Smooth muscle cell (in vitro differentiated cells): ENCODE data around the gene OR3A2. TPM values are rescaled to one million over a fixed set of nuclear protein-coding genes. Genes with fewer than 3 reads are reported as not detected.

Source experiments
- DNase-seq: peaks from one replicate; lab custom pipeline; 2025; ENCODE audit not compliant: unreplicated experiment; lab: John Stamatoyannopoulos, UW
- H2AFZ ChIP-seq: fragments of 200-600 bp; sonication (generic); 2 replicates; pipeline ENCODE4 v1.6.0; 2016; ENCODE audit warnings: antibody characterized with exemption, low read depth, mild to moderate bottlenecking
- H3F3A ChIP-seq: fragments of 200-600 bp; sonication (generic); 2 replicates; pipeline ENCODE4 v1.6.0; 2017; ENCODE audit warnings: antibody characterized with exemption, low read depth
- H3K27ac ChIP-seq: fragments of 200-600 bp; sonication (generic); 2 replicates; pipeline ENCODE4 v1.5.1; 2016; ENCODE audit warnings: low read depth, mild to moderate bottlenecking
- H3K27me3 ChIP-seq: fragments of 200-600 bp; sonication (generic); 2 replicates; pipeline ENCODE4 v1.6.1; 2016; ENCODE audit warnings: low read depth, mild to moderate bottlenecking
- H3K36me3 ChIP-seq: fragments of 200-600 bp; sonication (generic); 2 replicates; pipeline ENCODE4 v1.5.1; 2016; ENCODE audit warnings: low read depth
- H3K4me1 ChIP-seq: fragments of 200-600 bp; sonication (generic); 2 replicates; pipeline ENCODE4 v1.5.1; 2016; ENCODE audit warnings: low read depth
- H3K4me2 ChIP-seq: fragments of 200-600 bp; sonication (generic); 2 replicates; pipeline ENCODE4 v1.6.0; 2016; ENCODE audit warnings: mild to moderate bottlenecking
- H3K4me3 ChIP-seq: fragments of 200-600 bp; sonication (generic); 2 replicates; pipeline ENCODE4 v1.5.1; 2016; ENCODE audit warnings: mild to moderate bottlenecking
- H3K79me2 ChIP-seq: fragments of 200-600 bp; sonication (generic); 2 replicates; pipeline ENCODE4 v1.6.0; 2016; ENCODE audit warnings: low read depth, mild to moderate bottlenecking
- H3K9ac ChIP-seq: fragments of 200-600 bp; sonication (generic); 2 replicates; pipeline ENCODE4 v1.6.0; 2016; ENCODE audit warnings: low read depth
- H3K9me3 ChIP-seq: fragments of 200-600 bp; sonication (generic); replicated peaks from 2 replicates; pipeline ENCODE4 v1.5.1; 2016; ENCODE audit warnings: low read depth
- H4K20me1 ChIP-seq: fragments of 200-600 bp; sonication (generic); 2 replicates; pipeline ENCODE4 v1.6.0; 2016; ENCODE audit warnings: low read depth
- CTCF ChIP-seq: fragments of 200-600 bp; sonication (generic); IDR thresholded peaks from 2 replicates; pipeline ENCODE4 v1.5.1; 2017; ENCODE audit warnings: borderline replicate concordance, mild to moderate bottlenecking, antibody characterized with exemption; ENCODE audit not compliant: insufficient read depth, poor library complexity, severe bottlenecking
- WGBS: methylation state at CpG from one replicate; pipeline ENCODE4 v1.1.7; 2016; ENCODE audit warnings: low lambda C conversion rate; 5-methylcytosine and 5-hydroxymethylcytosine counted together
- polyA plus RNA-seq: library from polyadenylated mRNA; unstranded; fragments of >200 nt; fragmentation: Nextera tagmentation; extraction: Ambion mirVana; gene quantifications from 2 replicates; pipeline ENCODE4 v1.2.1, GENCODE V29; 2016
- total RNA-seq: library from RNA; depleted of rRNA; stranded (reverse); fragments of >200 nt; gene quantifications from 2 replicates; pipeline ENCODE4 v1.2.3, GENCODE V29; 2014

Gene OR3A2
- total and polyA plus RNA-seq, 2 experiments from 2014 or later = not detected

- WGBS = 67% methylated on average over 5 of the region's 5 CpGs
- TF ChIP-seq CTCF = no peak
- DNase-seq = no peak
Observed at GRCh38 chr17:3271072-3271848, 114.8 kb downstream of the OR3A2 start.

GRCh38 chr17:3260600-3260999, 125.5 kb downstream of the OR3A2 start:
- Histone ChIP-seq H4K20me1 (no peaks in the 10 kb centered on the region), H3K36me3 (no peaks in the 10 kb centered on the region), H3K4me2 (no peak overlapping the region), H2AFZ (no peak overlapping the region), H3K4me3 (no peak overlapping the region), H3K9me3 (no peaks in the 10 kb centered on the region), H3K9ac (no peak overlapping the region), H3K27ac (no peak overlapping the region), H3F3A (no peaks in the 10 kb centered on the region), H3K4me1 (no peaks in the 10 kb centered on the region), H3K27me3 (no peaks in the 10 kb centered on the region), H3K79me2 (no peaks in the 10 kb centered on the region)
- TF ChIP-seq CTCF = no peak
- no peak for DNase-seq
- WGBS = 81% methylated on average over 10 of the region's 13 CpGs

More at GRCh38 chr17:3271072-3271848, 114.8 kb downstream of the OR3A2 start:
- Histone ChIP-seq H3K79me2 (no peaks in the 10 kb centered on the region), H3K9ac (no peak overlapping the region), H3K4me1 (no peaks in the 10 kb centered on the region), H3K27ac (no peak overlapping the region), H4K20me1 (no peaks in the 10 kb centered on the region), H3K36me3 (no peaks in the 10 kb centered on the region), H3K9me3 (no peaks in the 10 kb centered on the region), H3F3A (no peaks in the 10 kb centered on the region), H3K27me3 (no peaks in the 10 kb centered on the region), H2AFZ (no peak overlapping the region), H3K4me2 (no peak overlapping the region), H3K4me3 (no peak overlapping the region)

GRCh38 chr17:3260163-3260562, 125.9 kb downstream of the OR3A2 start:
- H3K27me3 ChIP-seq = no peaks in the 10 kb centered on the region
- 60% methylated on average over 1 of the region's 1 CpG for WGBS

More at GRCh38 chr17:3260163-3260562, 125.9 kb downstream of the OR3A2 start:
- Histone ChIP-seq H3K4me2 (no peak overlapping the region), H3K4me3 (no peak overlapping the region), H4K20me1 (no peaks in the 10 kb centered on the region), H3K4me1 (no peaks in the 10 kb centered on the region), H3K27ac (no peak overlapping the region), H3K36me3 (no peaks in the 10 kb centered on the region), H3K9ac (no peak overlapping the region), H3K9me3 (no peaks in the 10 kb centered on the region), H3K79me2 (no peaks in the 10 kb centered on the region), H2AFZ (no peak overlapping the region), H3F3A (no peaks in the 10 kb centered on the region)
- no peak for TF ChIP-seq CTCF
- no peak for DNase-seq
